ENCODE data around the gene TOX2.

The TOX2 gene

DNA sequence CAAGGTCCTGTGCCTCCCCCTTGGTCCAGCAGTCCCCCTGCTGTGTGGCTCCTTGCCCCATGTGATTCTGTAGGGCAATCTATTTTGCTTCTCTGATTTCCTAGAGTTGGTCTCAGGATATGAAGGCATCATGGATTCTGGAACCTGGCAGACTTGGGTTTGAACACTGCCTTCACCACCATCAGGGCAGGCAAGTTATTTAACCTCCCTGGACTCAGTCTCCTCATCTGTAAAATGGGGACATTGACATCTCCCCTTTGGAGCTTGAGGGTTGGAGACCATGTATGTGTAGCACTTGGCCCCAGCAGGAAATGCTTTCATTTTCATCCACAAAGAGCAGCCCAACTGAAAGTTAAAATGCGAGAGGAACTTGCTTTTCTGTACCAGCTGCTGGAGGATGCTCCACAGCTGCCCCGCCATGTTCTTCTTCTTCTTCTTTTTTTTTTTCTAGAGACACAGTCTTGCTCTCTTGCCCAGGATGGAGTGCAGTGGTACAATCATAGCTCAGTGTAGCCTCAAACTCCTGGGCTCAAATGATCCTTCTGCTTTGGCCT is 6.7 kb downstream of the TOX2 start:
- H3K36me3 Mint-ChIP-seq (ENCODE audit: low read depth) = no peaks in the 10 kb centered on the region
- peaks cover 92% of the 10 kb centered on the region for H3K27me3 Mint-ChIP-seq
- no peak overlapping the region for H3K4me3 Mint-ChIP-seq
- H3K4me1 Mint-ChIP-seq (ENCODE audit: low read depth) = peaks cover 24% of the 10 kb centered on the region
- no peak overlapping the region for H3K27ac Mint-ChIP-seq
- intact Hi-C loops (cut with micrococcal nuclease) = no loop called here
- no peaks in the 10 kb centered on the region for H3K9me3 Mint-ChIP-seq

DNA sequence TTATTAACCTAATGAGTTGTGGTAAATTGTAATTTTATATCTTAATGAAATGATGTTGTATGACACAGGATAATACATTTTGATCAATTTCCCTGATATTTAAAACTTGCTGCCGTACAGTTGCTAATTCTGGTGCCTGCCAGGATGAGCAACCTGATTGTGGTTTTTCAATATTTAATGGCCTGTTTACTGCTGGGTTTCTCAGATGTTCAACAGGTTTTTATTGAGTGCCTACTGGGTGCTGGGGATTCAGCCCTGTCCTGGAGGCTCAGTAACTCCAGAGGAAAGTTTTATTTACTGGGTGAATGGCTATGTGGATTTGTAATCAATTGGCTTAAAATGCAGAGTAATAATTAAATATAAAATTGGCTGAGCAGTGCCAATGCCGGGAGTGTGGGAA is 8.0 kb downstream of the TOX2 start:
- H3K4me1 Mint-ChIP-seq (ENCODE audit: low read depth) = peaks cover 25% of the 10 kb centered on the region
- H3K36me3 Mint-ChIP-seq (ENCODE audit: low read depth) = no peaks in the 10 kb centered on the region
- H3K27ac Mint-ChIP-seq = no peak overlapping the region
- H3K4me3 Mint-ChIP-seq = no peak overlapping the region
- intact Hi-C loops (cut with micrococcal nuclease) = no loop called here
- H3K9me3 Mint-ChIP-seq = no peaks in the 10 kb centered on the region
- peaks cover 85% of the 10 kb centered on the region for H3K27me3 Mint-ChIP-seq

DNA sequence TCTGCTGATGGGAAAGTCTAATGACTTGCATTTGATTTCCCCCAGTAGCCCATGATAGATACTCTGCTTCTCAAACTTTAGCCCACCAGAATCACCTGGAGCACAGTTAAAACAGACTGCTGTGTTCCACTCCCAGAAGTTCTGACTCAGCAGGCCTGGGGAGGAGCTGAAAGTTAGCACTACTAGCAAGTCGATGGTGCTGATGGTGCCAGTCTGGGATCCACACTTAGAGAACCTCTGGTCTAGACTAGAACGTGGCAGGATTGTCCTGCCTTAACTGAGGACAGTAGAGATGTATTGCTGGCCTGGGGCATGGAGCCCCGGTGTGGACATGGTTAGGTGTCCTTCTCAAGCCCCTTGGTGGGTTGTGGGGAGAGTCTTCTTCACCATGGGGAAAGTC is 8.7 kb downstream of the TOX2 start:
- Mint-ChIP-seq H3K27ac (no peak overlapping the region), H3K36me3 (ENCODE audit: low read depth) (no peaks in the 10 kb centered on the region), H3K4me1 (ENCODE audit: low read depth) (peaks cover 25% of the 10 kb centered on the region), H3K4me3 (no peak overlapping the region), H3K27me3 (peaks cover 81% of the 10 kb centered on the region), H3K9me3 (no peaks in the 10 kb centered on the region)
- intact Hi-C loops (cut with micrococcal nuclease) = no loop called here

- Mint-ChIP-seq H3K9me3 (no peaks in the 10 kb centered on the region), H3K4me3 (no peak overlapping the region), H3K4me1 (ENCODE audit: low read depth) (peaks cover 25% of the 10 kb centered on the region), H3K36me3 (ENCODE audit: low read depth) (no peaks in the 10 kb centered on the region), H3K27ac (no peak overlapping the region), H3K27me3 (peaks cover 79% of the 10 kb centered on the region)
- intact Hi-C loops (cut with micrococcal nuclease) = no loop called here
Measured at GRCh38 chr20:43923917-43924316, 9.3 kb downstream of the TOX2 start.

DNA sequence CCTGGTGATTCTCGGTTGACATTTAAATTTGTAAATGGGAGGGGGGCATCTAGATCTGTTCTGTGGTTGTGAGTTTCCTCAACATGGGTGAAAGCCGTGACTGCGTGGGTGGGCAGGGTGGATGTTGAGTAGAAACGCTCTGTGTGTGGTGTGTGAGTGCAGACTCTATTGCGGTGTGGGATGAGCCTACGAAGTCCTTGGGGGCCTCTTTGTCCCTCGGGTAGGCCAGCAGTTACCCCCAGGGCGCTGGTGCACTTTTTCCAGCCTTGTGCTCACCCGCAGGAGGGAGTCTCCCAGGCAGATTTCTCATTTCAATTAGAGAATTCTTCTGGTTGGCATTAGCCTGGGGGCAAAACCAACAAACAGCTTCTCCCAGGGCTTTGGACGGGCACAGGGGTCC is 10.6 kb downstream of the TOX2 start:
- intact Hi-C loops (cut with micrococcal nuclease) = no loop called here
- peaks cover 71% of the 10 kb centered on the region for H3K27me3 Mint-ChIP-seq
- H3K27ac Mint-ChIP-seq = peak overlapping the region; percentile 56
- no peaks in the 10 kb centered on the region for H3K9me3 Mint-ChIP-seq
- H3K4me1 Mint-ChIP-seq (ENCODE audit: low read depth) = peaks cover 25% of the 10 kb centered on the region
- H3K4me3 Mint-ChIP-seq = no peak overlapping the region
- H3K36me3 Mint-ChIP-seq (ENCODE audit: low read depth) = no peaks in the 10 kb centered on the region

DNA sequence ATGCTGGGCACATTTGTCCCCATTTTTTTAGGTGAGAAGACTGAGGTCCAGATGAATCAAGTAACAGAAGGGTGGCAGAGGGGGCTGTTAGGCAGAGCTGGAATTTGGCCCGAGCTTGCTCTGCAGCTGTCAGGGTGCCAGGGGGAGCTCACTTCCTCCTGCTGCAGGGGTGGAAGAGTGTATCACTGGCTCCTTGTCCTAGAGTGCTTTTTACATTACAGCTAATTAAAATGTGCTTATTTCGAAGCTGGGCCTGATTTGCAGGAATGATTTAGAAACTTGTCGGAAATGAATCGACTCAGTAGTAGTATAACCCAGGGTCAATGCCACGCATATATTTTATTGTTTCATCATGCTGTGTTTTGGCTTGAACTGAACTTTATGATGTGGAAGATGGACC is 11.1 kb downstream of the TOX2 start:
- no peaks in the 10 kb centered on the region for H3K9me3 Mint-ChIP-seq
- peaks cover 25% of the 10 kb centered on the region for H3K4me1 Mint-ChIP-seq (ENCODE audit: low read depth)
- intact Hi-C loops (cut with micrococcal nuclease) = no loop called here
- H3K36me3 Mint-ChIP-seq (ENCODE audit: low read depth) = no peaks in the 10 kb centered on the region
- H3K27me3 Mint-ChIP-seq = peaks cover 66% of the 10 kb centered on the region
- H3K27ac Mint-ChIP-seq = peak overlapping the region; percentile 56
- H3K4me3 Mint-ChIP-seq = no peak overlapping the region

- H3K9me3 Mint-ChIP-seq = no peaks in the 10 kb centered on the region
- H3K27me3 Mint-ChIP-seq = peaks cover 62% of the 10 kb centered on the region
- H3K4me1 Mint-ChIP-seq (ENCODE audit: low read depth) = peaks cover 23% of the 10 kb centered on the region
- no peaks in the 10 kb centered on the region for H3K36me3 Mint-ChIP-seq (ENCODE audit: low read depth)
- intact Hi-C loops (cut with micrococcal nuclease) = no loop called here
- H3K4me3 Mint-ChIP-seq = no peak overlapping the region
- no peak overlapping the region for H3K27ac Mint-ChIP-seq
Measured at GRCh38 chr20:43926287-43927050, 11.8 kb downstream of the TOX2 start.

DNA sequence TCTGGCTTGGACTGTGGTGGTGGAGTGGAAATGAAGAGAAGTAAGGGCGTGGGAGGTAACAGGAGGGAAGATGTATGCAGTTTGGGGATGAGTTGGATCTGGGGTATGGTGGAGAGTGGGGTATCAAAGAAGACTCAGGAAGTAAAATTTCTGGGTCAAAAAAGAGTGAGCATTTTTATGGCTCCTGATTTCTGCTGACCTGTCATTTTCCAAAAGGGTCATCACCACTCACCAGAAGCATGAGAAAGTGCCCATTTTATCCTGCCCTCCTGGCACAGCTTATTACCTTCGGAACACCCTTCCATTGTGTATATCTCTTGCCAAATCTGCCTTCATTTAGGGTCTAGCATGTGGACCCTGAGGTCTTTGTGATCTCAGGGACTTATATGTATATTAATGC is 17.3 kb downstream of the TOX2 start:
- H3K4me3 Mint-ChIP-seq = no peak overlapping the region
- no peaks in the 10 kb centered on the region for H3K9me3 Mint-ChIP-seq
- intact Hi-C loops (cut with micrococcal nuclease) = no loop called here
- no peak overlapping the region for H3K27ac Mint-ChIP-seq
- no peaks in the 10 kb centered on the region for H3K36me3 Mint-ChIP-seq (ENCODE audit: low read depth)
- H3K4me1 Mint-ChIP-seq (ENCODE audit: low read depth) = peaks cover 7% of the 10 kb centered on the region
- H3K27me3 Mint-ChIP-seq = peaks cover 37% of the 10 kb centered on the region

DNA sequence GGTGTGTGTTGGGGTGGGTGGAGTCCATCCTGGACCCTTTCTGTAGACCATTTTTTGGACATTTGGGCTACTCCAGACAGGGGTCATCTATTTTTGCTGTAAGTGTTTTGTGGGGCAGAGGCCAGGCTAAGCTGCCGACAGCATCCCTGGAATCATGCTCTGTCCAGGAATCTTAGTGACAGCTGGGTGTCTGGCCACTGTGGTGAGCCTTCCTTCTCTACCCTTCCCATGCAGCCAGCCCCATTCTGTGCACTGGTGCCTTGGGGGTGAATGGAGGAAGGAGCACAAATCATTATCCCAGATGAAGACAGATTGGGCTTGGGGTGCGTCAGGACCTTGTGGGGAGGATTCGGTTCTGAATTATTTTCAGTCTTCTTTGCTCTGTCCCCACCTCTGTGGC is 20.2 kb downstream of the TOX2 start:
- H3K36me3 Mint-ChIP-seq (ENCODE audit: low read depth) = no peaks in the 10 kb centered on the region
- no peaks in the 10 kb centered on the region for H3K9me3 Mint-ChIP-seq
- peaks cover 28% of the 10 kb centered on the region for H3K27me3 Mint-ChIP-seq
- no peak overlapping the region for H3K4me3 Mint-ChIP-seq
- H3K4me1 Mint-ChIP-seq (ENCODE audit: low read depth) = peaks cover 36% of the 10 kb centered on the region
- intact Hi-C loops (cut with micrococcal nuclease) = no loop called here
- H3K27ac Mint-ChIP-seq = no peak overlapping the region

GRCh38 chr20:43936104-43936770 is 21.6 kb downstream of the TOX2 start:
- Mint-ChIP-seq H3K36me3 (ENCODE audit: low read depth) (no peaks in the 10 kb centered on the region), H3K27ac (peak overlapping the region; percentile 31), H3K27me3 (peaks cover 26% of the 10 kb centered on the region), H3K4me1 (ENCODE audit: low read depth) (peaks cover 50% of the 10 kb centered on the region), H3K4me3 (no peak overlapping the region), H3K9me3 (no peaks in the 10 kb centered on the region)
- intact Hi-C loops (cut with micrococcal nuclease) = no loop called here

DNA sequence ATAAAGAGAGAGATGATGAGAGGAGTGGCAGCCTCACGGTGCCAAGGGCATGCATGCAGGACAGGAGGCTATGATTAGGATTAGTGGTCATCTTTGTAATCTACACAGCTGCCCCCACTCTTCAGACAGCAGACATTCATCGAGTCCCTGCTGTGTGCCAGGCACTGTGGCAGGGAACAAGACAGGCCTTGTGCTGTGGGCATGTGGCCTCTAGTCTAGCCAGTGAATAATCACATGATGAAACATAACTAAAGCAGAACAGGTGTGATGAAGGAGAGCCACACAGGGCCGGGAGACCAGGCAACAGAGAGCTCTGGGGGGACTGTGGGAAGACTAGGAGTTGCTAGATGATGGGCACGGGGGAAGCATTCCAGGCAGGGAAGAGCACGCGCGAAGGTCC is 22.2 kb downstream of the TOX2 start:
- peaks cover 22% of the 10 kb centered on the region for H3K27me3 Mint-ChIP-seq
- H3K4me1 Mint-ChIP-seq (ENCODE audit: low read depth) = peaks cover 55% of the 10 kb centered on the region
- no peak overlapping the region for H3K4me3 Mint-ChIP-seq
- H3K9me3 Mint-ChIP-seq = no peaks in the 10 kb centered on the region
- intact Hi-C loops (cut with micrococcal nuclease) = no loop called here
- H3K36me3 Mint-ChIP-seq (ENCODE audit: low read depth) = no peaks in the 10 kb centered on the region
- H3K27ac Mint-ChIP-seq = peak overlapping the region; percentile 31

GRCh38 chr20:43937591-43937990 is 22.9 kb downstream of the TOX2 start:
- peaks cover 61% of the 10 kb centered on the region for H3K4me1 Mint-ChIP-seq (ENCODE audit: low read depth)
- H3K27ac Mint-ChIP-seq = peak overlapping the region; percentile 31
- H3K4me3 Mint-ChIP-seq = no peak overlapping the region
- H3K27me3 Mint-ChIP-seq = peaks cover 18% of the 10 kb centered on the region
- no peaks in the 10 kb centered on the region for H3K36me3 Mint-ChIP-seq (ENCODE audit: low read depth)
- intact Hi-C loops (cut with micrococcal nuclease) = no loop called here
- H3K9me3 Mint-ChIP-seq = no peaks in the 10 kb centered on the region

DNA sequence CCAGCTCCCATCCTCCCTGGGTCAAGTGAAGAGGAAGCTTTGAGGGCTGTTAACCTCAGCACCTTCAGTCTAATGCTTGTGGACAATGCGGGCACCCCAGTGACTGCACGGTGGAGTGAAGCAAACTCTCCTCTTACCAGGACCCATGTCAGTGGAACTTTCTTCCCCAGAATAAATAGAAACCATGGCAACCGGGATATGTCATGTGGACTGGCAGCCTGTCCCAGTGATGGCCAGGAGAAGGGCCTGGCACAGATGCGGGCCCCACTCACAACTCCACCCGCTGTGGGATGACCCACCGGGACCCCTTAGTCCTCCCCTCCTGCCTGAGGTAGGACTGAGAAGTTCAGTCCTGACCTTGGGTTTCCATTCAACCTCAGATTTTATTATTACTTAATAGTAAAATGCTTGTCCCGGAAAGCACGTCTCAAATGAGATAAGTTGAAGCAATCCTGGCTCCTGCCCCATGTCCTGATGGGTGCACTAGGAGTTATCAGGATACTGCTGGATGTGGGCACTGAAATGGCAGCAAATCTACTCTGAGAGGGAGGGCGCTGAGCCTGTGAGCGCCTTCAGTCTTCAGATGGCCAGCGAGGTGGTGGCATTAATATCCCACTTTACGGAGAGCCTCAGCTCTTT is 23.5 kb downstream of the TOX2 start:
- H3K27me3 Mint-ChIP-seq = peaks cover 18% of the 10 kb centered on the region
- peaks cover 66% of the 10 kb centered on the region for H3K4me1 Mint-ChIP-seq (ENCODE audit: low read depth)

More for the DNA sequence above, 23.5 kb downstream of the TOX2 start:
- Mint-ChIP-seq H3K9me3 (no peaks in the 10 kb centered on the region), H3K27ac (peak overlapping the region; percentile 31), H3K36me3 (ENCODE audit: low read depth) (no peaks in the 10 kb centered on the region), H3K4me3 (no peak overlapping the region)
- intact Hi-C loops (cut with micrococcal nuclease) = no loop called here

Measured in dendritic cell treated with granulocyte-macrophage colony-stimulating factor and Interleukin-4, amounts not matched to agents 40 ng/mL and 50 ng/mL, for 4 days (primary cell).